Heart left ventricle (tissue), 16 donors: Measurements from ENCODE around the gene AKTIP. TPM values are rescaled to one million over a fixed set of nuclear protein-coding genes. Genes with fewer than 3 reads are reported as not detected.

Experiments used
- ATAC-seq, 4 donors: fragments of 200-7000 bp; cut with Tn5 transposase; one replicate each; pipeline ENCODE4 v1.9.1; 2020 to 2022; ENCODE audit warnings: moderate library complexity in 4 of 4, mild to moderate bottlenecking in 3 of 4, moderate number of reproducible peaks in 1 of 4
- DNase-seq, 5 donors: peaks; one replicate each; pipeline ENCODE4 v3.0.0-alpha.2; 2020
- H3K27ac ChIP-seq, 12 donors: fragments of 200-600 bp; sonication (generic) in 4 of 12; one replicate each; pipeline versions ENCODE4 v1.5.0 to v1.8.0; 2016 to 2022; ENCODE audit warnings: mild to moderate bottlenecking in 2 of 12
- H3K27me3 ChIP-seq, 9 donors: fragments of 200-600 bp; sonication (generic) in 2 of 9; one replicate each; pipeline versions ENCODE4 v1.5.1 to v1.8.0; 2016 to 2022; ENCODE audit warnings: mild to moderate bottlenecking in 3 of 9
- H3K36me3 ChIP-seq, 9 donors: fragments of 200-600 bp; sonication (generic) in 2 of 9; one replicate each; pipeline versions ENCODE4 v1.5.0 to v1.8.0; 2018 to 2022; ENCODE audit warnings: mild to moderate bottlenecking in 2 of 9
- H3K4me1 ChIP-seq, 12 donors: fragments of 200-600 bp; sonication (generic) in 4 of 12; one replicate each; pipeline versions ENCODE4 v1.5.0 to v1.8.0; 2016 to 2022; ENCODE audit warnings: mild to moderate bottlenecking in 3 of 12
- H3K4me3 ChIP-seq, 12 donors: fragments of 200-600 bp; sonication (generic) in 4 of 12; one replicate each; pipeline versions ENCODE4 v1.5.0 to v1.8.0; 2017 to 2022; ENCODE audit warnings: mild to moderate bottlenecking in 9 of 12, moderate library complexity in 4 of 12
- H3K9me3 ChIP-seq, 12 donors: fragments of 200-600 bp; sonication (generic) in 4 of 12; one replicate each; pipeline versions ENCODE4 v1.5.0 to v1.8.0; 2016 to 2022; ENCODE audit warnings: mild to moderate bottlenecking in 1 of 12
- POLR2A ChIP-seq, 2 donors: fragments of 450-650 bp; IDR thresholded peaks; one replicate each; pipeline ENCODE4 v1.6.1; 2017; ENCODE audit warnings: antibody characterized with exemption in 2 of 2, mild to moderate bottlenecking in 2 of 2, moderate library complexity in 2 of 2
- WGBS, 4 donors: extraction: QIAGEN DNeasy Blood & Tissue Kit in 2 of 4; methylation state at CpG; one replicate each; pipeline versions ENCODE4 v1.1.5 to v1.1.7; 2013 to 2018; 5-methylcytosine and 5-hydroxymethylcytosine counted together
- intact Hi-C, 10 donors: fragments of 100-400 bp; cut with DNase I; formaldehyde crosslinking; loops; one replicate each; pipeline versions ENCODE4 v1.11.1 to v1.14.2; 2022
- polyA plus RNA-seq, 2 donors: library from polyadenylated mRNA; stranded (reverse); fragments of 200-250 nt; gene quantifications; one replicate each; pipeline ENCODE4 v1.2.3, GENCODE V29; 2013
- total RNA-seq, 9 donors: library from RNA; depleted of rRNA in 2 of 9; stranded (reverse); fragments of >200 nt in 2 of 9; fragmentation: NEBNext Ultra II Directional in 3 of 9; extraction: Animal tissue kit (Norgen Biotek cat#: 25700) in 3 of 9; gene quantifications; one replicate each; pipeline versions ENCODE4 v1.1.0 to v1.2.4, GENCODE V29; 2016 to 2023
- TF ChIP-seq, protein P1 (sequence below), 12 donors: fragments of 200-600 bp; sonication (generic) in 4 of 12; IDR thresholded peaks; one replicate each; pipeline versions ENCODE4 v1.5.0 to v1.8.0; 2018 to 2022; ENCODE audit warnings: antibody characterized with exemption in 12 of 12, mild to moderate bottlenecking in 5 of 12
- donor health status: ischemic (EF 13 %, LVEDD 7.1; RV severe dilation, severe dysfunction).
- donor health status: healthy with polysubstance abuse.
- donor health status: DM: no; HTN: yes; CAD: no.
- donor health status: DM: no; HTN: no; CAD: no.
- donor health status: ischemic (EF 25% LVEDD 6.9; RV normal size, moderate dysfunction).
- donor health status: ischemic (EF 25% LVEDD 5.7; RV mildly dilated, moderate dysfunction).
- donor health status: healthy.
- donor health status: DM: yes; HTN: yes; CAD: no.
- donor health status: ischemic (EF 35%, LVEDD 5.7; RV mildly dilated, moderate dysfunction).
- donor health status: nonischemic (EF 11% LVEDD 7.7; RV severe dilation, severe dysfunction).
- donor health status: DM: yes; HTN: yes; CAD: no.
- donor health status: PGD.
- donor health status: ischemic (EF 29% LVEDD 5.4; RV normal size, mild dysfunction).
- donor health status: nonischemic (EF 23%, LVEDD 6.1; RV moderate dilation, normal function).

Gene AKTIP
- total and polyA plus RNA-seq, 11 donors, result 33.6 to 108 (median 81.8) TPM

GRCh38 chr16:53529513-53529912 is 26.5 kb upstream of the AKTIP start:
- Histone ChIP-seq H3K27me3 (no peaks in the 10 kb centered on the region), H3K27ac (no peak overlapping the region), H3K36me3 (no peaks in the 10 kb centered on the region), H3K4me1 (no peaks in the 10 kb centered on the region), H3K4me3 (no peak overlapping the region), H3K9me3 (peaks cover 0 to 8% (median 0%) of the 10 kb centered on the region in 12 donors)
- intact Hi-C loops, result no loop called here
- no peak for TF ChIP-seq POLR2A (IDR thresholded peaks at IDR 0.05)
- TF ChIP-seq, protein P1, sequence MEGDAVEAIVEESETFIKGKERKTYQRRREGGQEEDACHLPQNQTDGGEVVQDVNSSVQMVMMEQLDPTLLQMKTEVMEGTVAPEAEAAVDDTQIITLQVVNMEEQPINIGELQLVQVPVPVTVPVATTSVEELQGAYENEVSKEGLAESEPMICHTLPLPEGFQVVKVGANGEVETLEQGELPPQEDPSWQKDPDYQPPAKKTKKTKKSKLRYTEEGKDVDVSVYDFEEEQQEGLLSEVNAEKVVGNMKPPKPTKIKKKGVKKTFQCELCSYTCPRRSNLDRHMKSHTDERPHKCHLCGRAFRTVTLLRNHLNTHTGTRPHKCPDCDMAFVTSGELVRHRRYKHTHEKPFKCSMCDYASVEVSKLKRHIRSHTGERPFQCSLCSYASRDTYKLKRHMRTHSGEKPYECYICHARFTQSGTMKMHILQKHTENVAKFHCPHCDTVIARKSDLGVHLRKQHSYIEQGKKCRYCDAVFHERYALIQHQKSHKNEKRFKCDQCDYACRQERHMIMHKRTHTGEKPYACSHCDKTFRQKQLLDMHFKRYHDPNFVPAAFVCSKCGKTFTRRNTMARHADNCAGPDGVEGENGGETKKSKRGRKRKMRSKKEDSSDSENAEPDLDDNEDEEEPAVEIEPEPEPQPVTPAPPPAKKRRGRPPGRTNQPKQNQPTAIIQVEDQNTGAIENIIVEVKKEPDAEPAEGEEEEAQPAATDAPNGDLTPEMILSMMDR (IDR thresholded peaks at IDR 0.05), result no peak
- DNase-seq, result no peak
- no peak for ATAC-seq
- 84 to 88% (median 85%) methylated on average over 14 of the region's 14 CpGs for WGBS, 4 donors

- no peak for ATAC-seq
- 92 to 95% (median 94%) methylated on average over 6 of the region's 6 CpGs for WGBS, 4 donors
- no peaks in the 10 kb centered on the region for H3K36me3 ChIP-seq
Measured at GRCh38 chr16:53528797-53529196, 25.8 kb upstream of the AKTIP start.

GRCh38 chr16:53523971-53524548 is 21.1 kb upstream of the AKTIP start:
- 87 to 93% (median 91%) methylated on average over 8 to 15 of the region's 15 CpGs for WGBS, 4 donors

More at GRCh38 chr16:53528797-53529196, 25.8 kb upstream of the AKTIP start:
- Histone ChIP-seq H3K4me1 (no peaks in the 10 kb centered on the region), H3K9me3 (peaks cover 0 to 8% (median 0%) of the 10 kb centered on the region in 12 donors), H3K27ac (no peak overlapping the region), H3K4me3 (no peak overlapping the region), H3K27me3 (no peaks in the 10 kb centered on the region)
- intact Hi-C loops, result no loop called here
- TF ChIP-seq POLR2A (IDR thresholded peaks at IDR 0.05), result no peak
- TF ChIP-seq, protein P1 (IDR thresholded peaks at IDR 0.05), result no peak
- DNase-seq, result no peak

DNA sequence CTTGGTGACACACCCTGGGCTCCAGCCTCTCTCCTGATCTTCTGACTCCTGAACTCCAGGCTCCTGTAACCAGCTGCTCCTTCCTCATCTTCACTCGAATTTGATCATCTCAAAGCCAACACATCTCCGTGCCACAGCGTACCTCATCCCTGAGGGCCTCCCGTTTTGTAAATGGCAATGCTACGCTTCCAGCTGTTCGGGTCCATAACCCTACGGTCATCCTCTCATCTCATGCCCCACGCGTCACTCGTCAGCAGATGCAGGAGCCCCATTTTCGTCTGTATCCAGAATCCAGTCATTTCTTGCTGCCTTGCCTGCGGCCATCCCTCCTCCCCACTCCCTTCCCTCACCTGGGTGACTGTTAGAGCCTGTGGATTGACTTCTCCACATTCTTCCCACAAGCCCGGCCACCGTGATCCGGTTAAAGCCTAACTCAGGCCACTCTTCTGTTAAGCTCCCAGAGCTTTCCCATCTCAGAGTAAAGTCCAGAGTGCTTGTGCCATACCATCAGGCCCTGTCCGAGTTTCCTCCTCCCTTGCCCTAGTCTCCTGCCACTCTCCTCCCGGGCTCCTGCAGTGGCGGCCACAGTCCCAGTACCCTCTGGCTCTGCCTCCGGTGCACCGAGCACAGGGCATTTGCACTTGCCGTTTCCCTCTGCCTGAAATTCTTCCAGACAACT is 20.3 kb upstream of the AKTIP start:
- DNase-seq, result no peak
- ATAC-seq, result no peak
- no peaks in the 10 kb centered on the region for H3K27me3 ChIP-seq
- no peak overlapping the region for H3K4me3 ChIP-seq
- H3K9me3 ChIP-seq, result no peaks in the 10 kb centered on the region
- TF ChIP-seq POLR2A (IDR thresholded peaks at IDR 0.05), result no peak
- TF ChIP-seq, protein P1 (IDR thresholded peaks at IDR 0.05), result no peak
- peaks cover 0 to 19% (median 3%) of the 10 kb centered on the region in 12 donors for H3K4me1 ChIP-seq
- WGBS, 4 donors, result 94 to 95% (median 94%) methylated on average over 21 of the region's 21 CpGs
- no peak overlapping the region for H3K27ac ChIP-seq
- intact Hi-C loops, result no loop called here
- no peaks in the 10 kb centered on the region for H3K36me3 ChIP-seq

More at GRCh38 chr16:53523971-53524548, 21.1 kb upstream of the AKTIP start:
- ATAC-seq (peak in 1 of 4 donors; percentile 46), DNase-seq (no peak)
- Histone ChIP-seq H3K27me3 (no peaks in the 10 kb centered on the region), H3K9me3 (no peaks in the 10 kb centered on the region), H3K36me3 (no peaks in the 10 kb centered on the region), H3K4me3 (no peak overlapping the region), H3K4me1 (peaks cover 0 to 11% (median 1%) of the 10 kb centered on the region in 12 donors), H3K27ac (no peak overlapping the region)
- intact Hi-C loops, result no loop called here
- TF ChIP-seq, protein P1 (IDR thresholded peaks at IDR 0.05), result no peak
- no peak for TF ChIP-seq POLR2A (IDR thresholded peaks at IDR 0.05)
